CD4-positive, CD25-positive, alpha-beta regulatory T cell (primary cell): ENCODE measurements around the gene C11orf86. TPM values are rescaled to one million over a fixed set of nuclear protein-coding genes. Genes with fewer than 3 reads are reported as not detected.
A peak's percentile ranks its signal among the peaks of the same experiment; 100 is the strongest.
"Not testable (repeated sequence)": the region's sequence is repeated elsewhere in the genome, so short reads cannot be mapped to it uniquely, and the experiment has no call there.

Experiments used
- ATAC-seq, 2 donors: fragments of 150-1000 bp; cut with Tn5 transposase; one replicate each; pipeline ENCODE4 v1.10.0; 2021; ENCODE audit warnings: low read depth in 2 of 2, moderate number of reproducible peaks in 2 of 2, moderate library complexity in 1 of 2
- DNase-seq, 3 donors: peaks; one replicate each; pipeline versions ENCODE4 v3.0.0 to v3.0.0-alpha.2; 2012 to 2022; ENCODE audit warnings: mixed read lengths in 1 of 3
- H3K27ac ChIP-seq: one replicate; pipeline ENCODE4 v1.7.0; 2013; ENCODE audit warnings: mild to moderate bottlenecking, low read length; ENCODE audit not compliant: insufficient read depth, poor library complexity, severe bottlenecking
- H3K27me3 ChIP-seq: one replicate; pipeline ENCODE4 v1.7.0; 2013; ENCODE audit warnings: low read length; ENCODE audit not compliant: control insufficient read depth, insufficient read depth
- H3K36me3 ChIP-seq: one replicate; pipeline ENCODE4 v1.7.0; 2013; ENCODE audit warnings: mild to moderate bottlenecking, low read length, moderate library complexity; ENCODE audit not compliant: control insufficient read depth, insufficient read depth
- H3K4me1 ChIP-seq: 2 replicates; pipeline ENCODE4 v1.7.0; 2013; ENCODE audit warnings: mild to moderate bottlenecking, low read length; ENCODE audit not compliant: insufficient read depth, control insufficient read depth, poor library complexity, severe bottlenecking
- H3K4me3 ChIP-seq: one replicate; pipeline ENCODE4 v1.7.0; 2013; ENCODE audit warnings: low read depth, mild to moderate bottlenecking, low read length, moderate library complexity
- H3K9me3 ChIP-seq, 2 experiments: 1 replicate in 1 of 2; 2 replicates in 1 of 2; pipeline ENCODE4 v1.7.0; 2013; ENCODE audit warnings: low read length in 2 of 2, mild to moderate bottlenecking in 1 of 2, moderate library complexity in 1 of 2; ENCODE audit not compliant: control insufficient read depth in 2 of 2
- H3K27ac Mint-ChIP-seq, 3 donors: one replicate each; pipeline ENCODE4 v1.8.0; 2020 to 2022; ENCODE audit warnings: mild to moderate bottlenecking in 3 of 3, mixed read lengths in 3 of 3, moderate library complexity in 2 of 3
- H3K27me3 Mint-ChIP-seq: one replicate; pipeline ENCODE4 v1.8.0; 2022; ENCODE audit warnings: mild to moderate bottlenecking, mixed read lengths
- H3K36me3 Mint-ChIP-seq: one replicate; pipeline ENCODE4 v1.8.0; 2020; ENCODE audit warnings: mixed read lengths
- H3K4me1 Mint-ChIP-seq, 4 donors: one replicate each; pipeline ENCODE4 v1.8.0; 2020 to 2022; ENCODE audit warnings: mixed read lengths in 4 of 4, mild to moderate bottlenecking in 1 of 4
- H3K4me3 Mint-ChIP-seq, 4 donors: one replicate each; pipeline ENCODE4 v1.8.0; 2020 to 2022; ENCODE audit warnings: mild to moderate bottlenecking in 4 of 4, mixed read lengths in 4 of 4, moderate library complexity in 3 of 4
- H3K9me3 Mint-ChIP-seq, 7 donors: one replicate each; pipeline ENCODE4 v1.8.0; 2020 to 2022; ENCODE audit warnings: mixed read lengths in 7 of 7, mild to moderate bottlenecking in 3 of 7, moderate library complexity in 2 of 7
- polyA plus RNA-seq, 4 donors: library from polyadenylated mRNA; unstranded; fragments of 300-500 nt; fragmentation: Illumina TruSeq; gene quantifications; one replicate each; pipeline ENCODE4 v1.2.3, GENCODE V29; 2021
- total RNA-seq: library from RNA; stranded (reverse); gene quantifications from one replicate; pipeline ENCODE4 v1.2.3, GENCODE V29; 2022

C11orf86 gene
- total and polyA plus RNA-seq, 5 donors from 2014 or later: not detected

DNA sequence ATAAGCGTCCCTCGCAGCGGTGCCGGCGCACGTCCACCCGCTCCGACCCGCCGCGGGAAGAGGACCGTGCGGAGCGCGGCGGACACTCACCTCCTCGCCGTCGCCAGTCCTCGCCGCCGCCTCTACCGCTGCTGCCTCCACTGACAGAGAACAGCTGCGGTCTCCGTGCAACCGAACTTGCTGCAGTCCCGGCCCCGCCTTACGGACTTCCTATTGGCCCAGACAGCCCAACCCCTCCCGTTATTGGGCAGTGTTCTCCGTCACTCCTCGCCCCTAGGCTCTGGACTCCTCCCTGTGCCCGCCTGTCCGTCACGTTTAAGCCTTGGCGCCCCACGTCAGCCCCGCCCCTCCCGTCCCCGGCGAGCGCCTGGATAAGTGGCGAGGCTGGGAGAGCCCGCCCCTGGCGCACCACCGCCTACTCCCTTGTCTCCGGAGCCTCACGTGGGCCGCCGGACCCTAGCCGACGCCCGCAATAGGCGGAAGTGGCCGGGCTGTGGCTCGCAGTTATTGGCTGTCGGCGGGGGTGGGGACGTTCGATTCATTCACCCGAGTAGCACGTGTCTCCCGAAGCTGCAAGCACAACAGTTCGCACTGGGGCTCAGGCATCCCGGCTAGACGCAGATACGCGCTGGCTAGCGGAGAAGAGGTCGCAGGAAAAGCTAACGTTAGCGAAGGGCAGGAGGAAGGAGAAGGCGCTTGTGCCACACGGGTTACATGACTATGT, 16.7 kb upstream of the C11orf86 start, which contains the start of gene PC:
PC (minus strand) TSS at position 152 of the 724 bp plus-strand sequence. CDS start 86,224 bp downstream, outside the sequence.
- Histone ChIP-seq H3K27me3 (no peaks in the 10 kb centered on the region), H3K36me3 (no peaks in the 10 kb centered on the region), H3K9me3 (no peaks in the 10 kb centered on the region), H3K4me1 (peaks cover 13% of the 10 kb centered on the region), H3K27ac (peak within 1 kb of the TSS; percentile 70), H3K4me3 (peak within 1 kb of the TSS; percentile 84)
- Mint-ChIP-seq H3K36me3 (no peaks in the 10 kb centered on the region), H3K9me3 (peaks cover 0 to 2% (median 0%) of the 10 kb centered on the region in 7 donors), H3K4me1 (peaks cover 5 to 29% (median 18%) of the 10 kb centered on the region in 4 donors), H3K27me3 (peaks cover 11% of the 10 kb centered on the region), H3K4me3 (peak within 1 kb of the TSS; percentile 92 to 95 (median 93)), H3K27ac (peak within 1 kb of the TSS in 2 of 3 donors; percentile 81 to 92)
- peak; percentile 97 to 100 (median 97) for DNase-seq
- ATAC-seq: peak; percentile 96 to 97

DNA sequence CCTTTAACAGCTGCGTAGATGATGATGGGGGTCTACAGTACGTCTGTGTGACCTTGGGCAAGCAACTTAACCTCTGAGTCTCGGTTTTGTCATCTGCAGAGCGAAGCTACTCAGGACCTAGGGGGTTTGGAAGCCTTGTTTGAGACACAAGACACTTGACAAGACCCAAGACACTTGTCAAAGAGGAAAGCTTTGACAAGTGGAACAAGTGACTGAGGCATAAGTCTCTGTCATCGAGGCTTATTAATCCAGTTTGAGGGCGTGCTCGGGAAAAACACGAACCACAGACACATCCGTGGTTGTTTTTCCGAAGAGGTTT, 16.2 kb upstream of the C11orf86 start:
- H3K27me3 Mint-ChIP-seq: peaks cover 11% of the 10 kb centered on the region
- peak overlapping the region; percentile 84 for H3K4me3 ChIP-seq
- DNase-seq: no peak

DNA sequence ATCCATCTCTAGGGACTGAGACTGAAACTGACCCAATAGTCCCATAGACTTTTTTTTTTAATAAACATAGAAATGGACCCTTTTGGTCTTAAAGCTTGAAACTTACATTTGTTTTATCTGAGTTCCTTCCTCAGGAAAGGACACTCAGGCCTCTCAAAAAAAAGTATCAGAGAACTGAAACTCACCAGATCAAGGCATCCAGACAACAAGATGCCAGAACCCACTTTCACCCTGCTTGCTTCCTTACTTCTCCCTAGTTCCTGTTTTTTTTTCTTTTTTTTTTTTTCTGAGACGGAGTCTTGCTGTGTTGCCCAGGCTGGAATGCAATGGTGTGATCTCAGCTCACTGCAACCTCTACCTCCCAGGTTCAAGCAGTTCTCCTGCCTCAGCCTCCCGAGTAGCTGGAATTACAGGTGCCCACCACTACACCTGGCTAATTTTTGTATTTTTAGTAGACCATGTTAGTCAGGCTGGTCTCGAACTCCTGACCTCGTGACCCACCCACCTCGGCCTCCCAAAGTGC, 13.4 kb upstream of the C11orf86 start:
- not testable (repeated sequence) for H3K36me3 Mint-ChIP-seq, H3K27ac ChIP-seq, H3K36me3 ChIP-seq, H3K4me3 ChIP-seq, ATAC-seq, H3K9me3 ChIP-seq, H3K27me3 ChIP-seq, H3K9me3 Mint-ChIP-seq, DNase-seq, H3K27ac Mint-ChIP-seq
- Mint-ChIP-seq H3K4me3 (peak overlapping the region in 1 of 4 donors; percentile 65), H3K27me3 (peaks cover 20% of the 10 kb centered on the region), H3K4me1 (peaks cover 5 to 32% (median 16%) of the 10 kb centered on the region in 4 donors)
- peaks cover 13% of the 10 kb centered on the region for H3K4me1 ChIP-seq

More for the DNA sequence above, 16.2 kb upstream of the C11orf86 start:
- no peaks in the 10 kb centered on the region for H3K36me3 Mint-ChIP-seq
- no peaks in the 10 kb centered on the region for H3K9me3 ChIP-seq
- peaks cover 0 to 2% (median 0%) of the 10 kb centered on the region in 7 donors for H3K9me3 Mint-ChIP-seq
- H3K27ac ChIP-seq: peak overlapping the region; percentile 70
- peaks cover 5 to 29% (median 18%) of the 10 kb centered on the region in 4 donors for H3K4me1 Mint-ChIP-seq
- peak overlapping the region; percentile 92 to 95 (median 93) for H3K4me3 Mint-ChIP-seq
- peak overlapping the region in 2 of 3 donors; percentile 66 to 81 for H3K27ac Mint-ChIP-seq
- H3K27me3 ChIP-seq: no peaks in the 10 kb centered on the region
- H3K4me1 ChIP-seq: peaks cover 13% of the 10 kb centered on the region
- no peak for ATAC-seq
- H3K36me3 ChIP-seq: no peaks in the 10 kb centered on the region

DNA sequence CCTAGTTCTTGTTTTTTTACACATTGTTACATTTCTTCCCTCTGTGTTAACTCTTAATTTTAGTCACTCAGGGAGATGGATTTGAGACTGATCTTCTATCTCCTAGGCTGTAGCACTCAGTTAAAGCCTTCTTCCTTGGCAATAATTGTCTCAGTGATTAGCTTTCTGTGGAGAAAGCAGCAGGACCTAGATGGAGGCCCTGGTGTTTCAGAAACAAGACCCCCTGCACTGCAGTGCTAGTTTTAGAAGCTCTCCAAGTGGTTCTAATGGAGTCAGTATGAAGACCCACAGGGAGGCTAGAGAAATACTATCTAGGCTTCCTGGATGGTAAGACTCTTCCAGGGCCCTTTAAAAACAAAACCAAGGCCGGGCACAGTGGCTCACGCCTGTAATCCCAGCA, 12.9 kb upstream of the C11orf86 start:
- no peaks in the 10 kb centered on the region for H3K36me3 Mint-ChIP-seq
- Histone ChIP-seq H3K27me3 (no peaks in the 10 kb centered on the region), H3K27ac (no peak overlapping the region), H3K9me3 (no peaks in the 10 kb centered on the region), H3K4me1 (peaks cover 13% of the 10 kb centered on the region), H3K4me3 (no peak overlapping the region), H3K36me3 (no peaks in the 10 kb centered on the region)
- H3K27ac Mint-ChIP-seq: no peak overlapping the region
- H3K27me3 Mint-ChIP-seq: peaks cover 20% of the 10 kb centered on the region
- H3K4me3 Mint-ChIP-seq: no peak overlapping the region
- DNase-seq (no peak), ATAC-seq (no peak)
- H3K4me1 Mint-ChIP-seq: peaks cover 5 to 27% (median 14%) of the 10 kb centered on the region in 4 donors
- peaks cover 0 to 2% (median 0%) of the 10 kb centered on the region in 7 donors for H3K9me3 Mint-ChIP-seq

DNA sequence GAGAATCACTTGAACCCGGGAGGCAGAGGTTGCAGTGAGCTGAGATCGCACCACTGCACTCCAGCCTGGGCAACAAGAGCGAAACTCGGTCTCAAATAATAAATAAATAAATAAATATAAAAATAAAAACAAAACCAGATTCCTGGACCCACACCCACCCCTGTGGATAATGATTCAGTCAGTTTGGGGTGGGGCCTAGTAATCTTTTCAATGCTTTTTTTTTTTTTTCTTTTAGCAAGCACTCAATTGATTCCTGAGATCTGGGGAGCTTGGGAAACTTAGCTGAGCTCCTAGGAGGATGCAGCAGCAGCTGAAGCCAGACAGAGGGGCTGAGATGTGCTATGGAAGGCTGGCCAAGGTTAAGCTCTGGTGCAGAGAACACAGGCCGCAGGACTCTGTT, 12.3 kb upstream of the C11orf86 start:
- DNase-seq: no peak
- H3K36me3 Mint-ChIP-seq: no peaks in the 10 kb centered on the region

DNA sequence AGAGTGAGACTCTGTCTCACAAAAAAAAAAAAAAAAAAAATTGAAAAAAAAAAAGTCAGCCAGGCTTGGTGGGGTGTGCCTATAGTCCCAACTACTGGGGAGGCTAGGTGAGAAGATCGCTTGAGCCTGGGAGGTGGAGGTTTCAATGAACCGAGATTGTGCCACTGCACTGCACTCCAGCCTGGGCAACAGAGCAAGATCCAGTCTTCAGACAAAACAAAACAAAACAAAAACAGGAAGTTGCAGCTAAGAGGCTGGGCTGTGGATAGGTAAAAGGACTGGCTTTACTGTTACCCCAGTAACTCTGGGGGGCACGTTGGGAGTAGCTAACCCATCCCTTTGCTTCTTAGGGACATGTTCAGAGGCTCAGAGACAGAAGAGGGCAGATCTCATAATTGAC, 10.6 kb upstream of the C11orf86 start:
- Mint-ChIP-seq H3K36me3 (no peaks in the 10 kb centered on the region), H3K27me3 (peaks cover 9% of the 10 kb centered on the region), H3K4me3 (no peak overlapping the region), H3K27ac (no peak overlapping the region), H3K9me3 (peaks cover 0 to 2% (median 0%) of the 10 kb centered on the region in 7 donors), H3K4me1 (peaks cover 0 to 6% (median 0%) of the 10 kb centered on the region in 4 donors)
- H3K4me3 ChIP-seq: no peak overlapping the region
- no peaks in the 10 kb centered on the region for H3K27me3 ChIP-seq
- no peaks in the 10 kb centered on the region for H3K4me1 ChIP-seq
- no peaks in the 10 kb centered on the region for H3K36me3 ChIP-seq
- DNase-seq: no peak
- H3K27ac ChIP-seq: no peak overlapping the region
- no peak for ATAC-seq
- H3K9me3 ChIP-seq: no peaks in the 10 kb centered on the region

More for the DNA sequence above, 12.3 kb upstream of the C11orf86 start:
- Histone ChIP-seq H3K27me3 (no peaks in the 10 kb centered on the region), H3K4me3 (no peak overlapping the region), H3K36me3 (no peaks in the 10 kb centered on the region), H3K27ac (no peak overlapping the region), H3K9me3 (no peaks in the 10 kb centered on the region), H3K4me1 (peaks cover 7% of the 10 kb centered on the region)
- no peak for ATAC-seq
- Mint-ChIP-seq H3K27me3 (peaks cover 20% of the 10 kb centered on the region), H3K27ac (no peak overlapping the region), H3K4me1 (peaks cover 5 to 21% (median 12%) of the 10 kb centered on the region in 4 donors), H3K4me3 (peak overlapping the region in 1 of 4 donors; percentile 58), H3K9me3 (peaks cover 0 to 2% (median 0%) of the 10 kb centered on the region in 7 donors)

DNA sequence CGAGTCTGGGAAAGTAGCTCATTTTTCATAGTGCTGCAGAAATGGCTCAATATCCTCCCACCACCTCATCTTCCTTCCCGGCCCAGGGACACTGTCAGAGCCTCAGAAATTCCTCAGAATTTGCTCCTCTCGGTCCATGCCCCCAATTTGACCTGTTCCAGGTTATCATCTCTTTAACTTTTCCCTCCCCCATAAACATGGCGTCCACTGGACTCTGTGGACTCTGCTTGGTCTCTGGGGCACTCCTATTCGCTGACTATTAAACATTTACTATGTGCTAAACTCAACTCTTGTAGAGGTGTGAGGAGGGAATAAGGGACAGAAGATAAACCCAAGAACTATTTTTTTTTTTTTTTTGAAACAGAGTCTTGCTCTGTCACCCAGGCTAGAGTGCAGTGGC, 8.8 kb upstream of the C11orf86 start:
- H3K4me1 Mint-ChIP-seq: peaks cover 0 to 5% (median 0%) of the 10 kb centered on the region in 4 donors

More for the DNA sequence above, 8.8 kb upstream of the C11orf86 start:
- Histone ChIP-seq H3K36me3 (no peaks in the 10 kb centered on the region), H3K27ac (no peak overlapping the region), H3K9me3 (no peaks in the 10 kb centered on the region), H3K27me3 (no peaks in the 10 kb centered on the region), H3K4me3 (no peak overlapping the region), H3K4me1 (no peaks in the 10 kb centered on the region)
- Mint-ChIP-seq H3K36me3 (no peaks in the 10 kb centered on the region), H3K27me3 (peaks cover 9% of the 10 kb centered on the region), H3K4me3 (no peak overlapping the region), H3K9me3 (peaks cover 0 to 4% (median 0%) of the 10 kb centered on the region in 7 donors), H3K27ac (no peak overlapping the region)
- ATAC-seq (no peak), DNase-seq (no peak)
